ENCODE data around the gene CYBA.

The CYBA gene

DNA sequence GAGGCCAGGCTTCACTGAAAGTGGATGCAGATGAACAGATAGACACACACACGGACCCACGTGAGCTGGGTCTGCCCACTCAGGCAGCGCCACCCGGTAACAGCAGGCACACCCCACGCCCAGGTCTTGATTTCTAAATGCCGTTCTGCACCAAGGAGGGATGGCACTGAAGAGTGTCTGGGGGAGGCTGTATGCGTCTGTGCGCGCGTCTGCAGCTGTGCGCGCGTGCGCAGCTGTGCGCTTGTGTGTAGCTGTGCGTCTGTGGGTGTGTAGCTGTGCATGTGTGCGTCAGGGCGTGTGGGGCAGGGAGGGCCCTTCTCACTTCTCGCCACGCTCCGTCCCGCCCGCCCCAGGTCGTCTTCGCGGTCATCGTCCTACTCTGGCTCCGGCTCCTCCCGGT, 28.0 kb downstream of the CYBA start:
- no peaks in the 10 kb centered on the region for H3K27me3 ChIP-seq (replicated peaks; ENCODE audit: control insufficient read depth, insufficient read depth, low read length)
- no peak for DNase-seq (ENCODE audit: extremely low read depth, insufficient read length)
- H3K36me3 ChIP-seq (ENCODE audit: control insufficient read depth, insufficient read depth, low read length), result peaks cover 38% of the 10 kb centered on the region
- H3K4me3 ChIP-seq (replicated peaks; ENCODE audit: low read depth, low read length), result no peak overlapping the region
- TF ChIP-seq, protein P1, sequence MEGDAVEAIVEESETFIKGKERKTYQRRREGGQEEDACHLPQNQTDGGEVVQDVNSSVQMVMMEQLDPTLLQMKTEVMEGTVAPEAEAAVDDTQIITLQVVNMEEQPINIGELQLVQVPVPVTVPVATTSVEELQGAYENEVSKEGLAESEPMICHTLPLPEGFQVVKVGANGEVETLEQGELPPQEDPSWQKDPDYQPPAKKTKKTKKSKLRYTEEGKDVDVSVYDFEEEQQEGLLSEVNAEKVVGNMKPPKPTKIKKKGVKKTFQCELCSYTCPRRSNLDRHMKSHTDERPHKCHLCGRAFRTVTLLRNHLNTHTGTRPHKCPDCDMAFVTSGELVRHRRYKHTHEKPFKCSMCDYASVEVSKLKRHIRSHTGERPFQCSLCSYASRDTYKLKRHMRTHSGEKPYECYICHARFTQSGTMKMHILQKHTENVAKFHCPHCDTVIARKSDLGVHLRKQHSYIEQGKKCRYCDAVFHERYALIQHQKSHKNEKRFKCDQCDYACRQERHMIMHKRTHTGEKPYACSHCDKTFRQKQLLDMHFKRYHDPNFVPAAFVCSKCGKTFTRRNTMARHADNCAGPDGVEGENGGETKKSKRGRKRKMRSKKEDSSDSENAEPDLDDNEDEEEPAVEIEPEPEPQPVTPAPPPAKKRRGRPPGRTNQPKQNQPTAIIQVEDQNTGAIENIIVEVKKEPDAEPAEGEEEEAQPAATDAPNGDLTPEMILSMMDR (IDR thresholded peaks at IDR 0.05; ENCODE audit: insufficient read depth, low read length, poor library complexity, severe bottlenecking), result no peak

DNA sequence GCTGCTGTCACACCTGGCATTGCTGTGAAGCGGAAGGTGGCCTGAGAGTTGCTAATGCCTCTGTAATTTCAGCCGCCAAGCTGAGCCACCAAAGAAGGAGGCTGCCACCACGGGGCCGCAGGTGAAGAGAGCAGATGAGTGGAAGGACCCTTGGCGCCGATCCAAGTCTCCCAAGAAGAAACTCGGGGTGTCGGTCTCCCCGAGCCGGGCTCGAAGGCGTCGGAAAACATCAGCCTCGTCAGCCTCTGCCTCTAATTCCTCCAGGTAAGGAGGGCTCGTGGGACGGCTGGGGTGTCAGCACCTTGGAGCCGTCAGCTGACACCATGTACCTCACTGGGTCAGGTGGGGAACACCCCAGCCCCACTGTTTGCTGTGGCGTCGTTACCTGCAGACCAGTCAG, 28.7 kb downstream of the CYBA start:
- no peak for DNase-seq (ENCODE audit: extremely low read depth, insufficient read length)
- TF ChIP-seq, protein P1 (IDR thresholded peaks at IDR 0.05; ENCODE audit: insufficient read depth, low read length, poor library complexity, severe bottlenecking), result no peak
- Histone ChIP-seq H3K36me3 (ENCODE audit: control insufficient read depth, insufficient read depth, low read length) (peaks cover 38% of the 10 kb centered on the region), H3K27me3 (replicated peaks; ENCODE audit: control insufficient read depth, insufficient read depth, low read length) (no peaks in the 10 kb centered on the region), H3K4me3 (replicated peaks; ENCODE audit: low read depth, low read length) (no peak overlapping the region)

DNA sequence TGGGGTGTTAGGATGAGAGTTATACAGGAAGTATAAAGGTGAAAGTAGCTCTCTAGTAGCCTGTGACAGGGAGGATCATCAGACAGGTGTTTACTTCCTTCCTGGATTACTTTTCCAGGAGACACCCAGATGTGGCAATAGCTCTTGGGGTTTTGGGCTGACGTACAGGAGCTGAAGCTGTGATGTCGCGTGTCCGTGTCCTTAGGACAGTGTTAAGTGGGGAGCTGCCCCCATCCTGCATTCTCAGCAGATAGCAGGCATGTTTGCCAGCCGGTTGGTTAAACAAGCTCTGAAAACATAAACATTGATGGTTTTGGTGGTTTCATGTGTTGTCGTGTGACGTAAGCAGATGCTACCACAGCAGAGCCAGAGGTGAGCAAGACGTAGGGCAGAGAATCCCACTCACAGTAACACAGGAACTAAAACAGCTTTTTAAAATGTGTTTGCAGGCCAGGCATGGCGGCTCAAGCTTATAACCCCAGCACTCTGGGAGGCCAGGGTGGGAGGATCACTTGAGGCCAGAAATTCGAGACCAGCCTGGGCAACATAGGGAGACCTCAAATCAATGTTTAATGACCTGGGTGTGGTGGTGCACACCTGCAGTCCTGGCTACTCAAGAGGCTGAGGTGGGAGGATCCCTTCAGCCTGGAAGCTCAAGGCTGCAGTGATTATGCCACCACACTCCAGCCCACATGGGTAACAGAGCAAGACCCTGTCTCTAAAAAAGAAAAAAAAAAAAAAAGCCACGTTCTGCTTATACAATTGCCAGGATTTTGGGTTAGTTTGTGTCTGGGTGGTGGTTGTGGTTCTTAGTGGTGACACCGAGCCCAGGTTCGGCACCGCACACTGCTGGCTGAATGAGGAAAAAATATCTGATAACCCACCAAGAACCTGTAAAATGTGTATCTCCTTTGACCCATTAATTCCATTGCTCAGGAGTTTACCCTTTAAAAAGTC, 30.7 kb downstream of the CYBA start:
- no peak for DNase-seq (ENCODE audit: extremely low read depth, insufficient read length)
- H3K27me3 ChIP-seq (replicated peaks; ENCODE audit: control insufficient read depth, insufficient read depth, low read length), result no peaks in the 10 kb centered on the region
- peaks cover 35% of the 10 kb centered on the region for H3K36me3 ChIP-seq (ENCODE audit: control insufficient read depth, insufficient read depth, low read length)
- H3K4me3 ChIP-seq (replicated peaks; ENCODE audit: low read depth, low read length), result no peak overlapping the region
- TF ChIP-seq, protein P1 (IDR thresholded peaks at IDR 0.05; ENCODE audit: insufficient read depth, low read length, poor library complexity, severe bottlenecking), result no peak

DNA sequence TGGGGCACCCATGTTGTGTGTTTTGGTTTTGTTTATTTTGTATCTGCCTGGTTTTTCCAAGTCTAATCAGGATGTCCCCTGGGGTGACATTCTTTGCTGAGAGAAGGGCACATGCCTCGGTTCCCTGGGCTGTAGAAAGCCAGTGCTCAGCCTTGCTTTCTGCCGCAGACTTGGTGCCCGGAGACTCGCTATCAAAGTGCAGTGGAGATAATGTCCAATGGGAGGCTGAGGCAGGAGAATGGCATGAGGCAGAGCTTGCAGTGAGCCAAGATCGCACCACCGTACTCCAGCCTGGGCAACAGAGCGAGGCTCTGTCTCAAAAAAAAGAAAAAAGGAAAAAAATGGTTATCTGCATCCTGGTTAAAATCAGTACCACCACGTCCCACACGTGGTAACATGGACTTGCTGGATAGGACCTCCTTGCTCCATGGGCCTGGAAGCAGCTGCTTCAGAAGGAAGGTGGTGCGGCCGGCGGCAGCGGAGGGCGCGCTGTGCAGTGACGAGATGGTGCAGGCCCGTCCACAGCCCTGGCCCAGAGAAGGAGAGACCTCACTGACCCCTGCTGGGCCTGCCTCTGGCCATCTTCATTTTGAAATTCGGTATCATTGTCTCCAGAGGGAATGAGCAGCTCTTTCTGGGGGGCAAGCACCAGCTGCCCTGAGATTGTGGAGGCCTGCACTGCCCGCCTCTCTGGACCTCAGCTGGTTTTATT, 31.7 kb downstream of the CYBA start:
- Histone ChIP-seq H3K4me3 (replicated peaks; ENCODE audit: low read depth, low read length) (no peak overlapping the region), H3K36me3 (ENCODE audit: control insufficient read depth, insufficient read depth, low read length) (peaks cover 32% of the 10 kb centered on the region), H3K27me3 (replicated peaks; ENCODE audit: control insufficient read depth, insufficient read depth, low read length) (no peaks in the 10 kb centered on the region)
- no peak for DNase-seq (ENCODE audit: extremely low read depth, insufficient read length)
- TF ChIP-seq, protein P1 (IDR thresholded peaks at IDR 0.05; ENCODE audit: insufficient read depth, low read length, poor library complexity, severe bottlenecking), result no peak

DNA sequence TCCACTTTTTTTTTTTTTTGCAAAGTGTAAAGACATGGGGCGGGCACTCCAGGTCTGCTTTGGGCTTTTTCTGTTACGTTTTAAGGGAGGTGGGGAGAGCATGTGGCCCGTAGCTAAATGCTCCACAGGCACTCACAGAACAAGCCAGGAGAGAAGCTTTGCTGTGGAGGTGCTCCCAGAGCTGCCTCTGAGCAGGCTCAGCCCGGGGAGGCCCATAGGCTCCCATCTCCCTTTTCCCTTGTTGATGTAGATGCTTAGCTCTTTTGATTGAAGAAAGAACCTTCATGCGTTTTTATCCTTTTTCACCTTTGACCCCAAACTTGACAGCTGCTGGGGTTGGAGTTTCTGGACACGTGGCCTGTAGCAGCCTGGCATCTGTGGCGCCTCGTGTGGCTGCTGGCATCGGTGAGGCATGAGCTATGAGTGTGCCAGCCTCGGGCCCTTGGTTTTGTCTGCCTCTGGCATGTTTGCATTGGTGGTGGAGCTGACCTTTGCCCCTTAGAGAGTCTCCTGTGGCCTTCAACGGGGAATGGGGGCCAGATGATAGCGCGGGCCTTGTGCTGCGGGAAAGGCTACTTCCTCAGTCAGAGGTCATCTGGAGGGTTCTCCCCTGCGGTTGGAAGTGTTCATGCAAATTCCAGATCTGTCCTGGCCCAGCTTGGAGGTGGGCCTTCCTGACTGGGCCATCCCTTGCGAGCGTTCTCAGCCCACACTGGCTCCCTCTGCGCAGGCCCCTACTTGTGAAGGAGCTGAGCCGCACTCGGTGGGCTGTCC, 32.5 kb downstream of the CYBA start:
- H3K36me3 ChIP-seq (ENCODE audit: control insufficient read depth, insufficient read depth, low read length), result peaks cover 28% of the 10 kb centered on the region
- H3K4me3 ChIP-seq (replicated peaks; ENCODE audit: low read depth, low read length), result no peak overlapping the region
- no peaks in the 10 kb centered on the region for H3K27me3 ChIP-seq (replicated peaks; ENCODE audit: control insufficient read depth, insufficient read depth, low read length)
- no peak for DNase-seq (ENCODE audit: extremely low read depth, insufficient read length)
- TF ChIP-seq, protein P1 (IDR thresholded peaks at IDR 0.05; ENCODE audit: insufficient read depth, low read length, poor library complexity, severe bottlenecking), result no peak
